Tibial nerve (tissue), 4 donors: ENCODE measurements around the gene RANBP3L. TPM values are rescaled to one million over a fixed set of nuclear protein-coding genes. Genes with fewer than 3 reads are reported as not detected.
"Not testable (repeated sequence)": the region's sequence is repeated elsewhere in the genome, so short reads cannot be mapped to it uniquely, and the experiment has no call there.

Experiments
- DNase-seq, 2 donors: peaks; one replicate each; pipeline ENCODE4 v3.0.0-alpha.2; 2019; ENCODE audit warnings: low spot score in 2 of 2
- H3K27ac ChIP-seq, 4 donors: fragments of 200-600 bp; sonication (generic) in 3 of 4; one replicate each; pipeline ENCODE4 v1.5.1; 2017 to 2019; ENCODE audit warnings: mild to moderate bottlenecking in 1 of 4
- H3K27me3 ChIP-seq, 2 donors: fragments of 200-600 bp; sonication (generic) in 1 of 2; one replicate each; pipeline versions ENCODE4 v1.5.1 to v1.6.0; 2017 to 2019
- H3K36me3 ChIP-seq, 3 donors: fragments of 200-600 bp; sonication (generic); one replicate each; pipeline ENCODE4 v1.5.1; 2018 to 2019
- H3K4me1 ChIP-seq, 4 donors: fragments of 200-600 bp; sonication (generic) in 3 of 4; one replicate each; pipeline ENCODE4 v1.5.1; 2017 to 2019
- H3K4me3 ChIP-seq, 4 donors: fragments of 200-600 bp; sonication (generic) in 3 of 4; one replicate each; pipeline ENCODE4 v1.5.1; 2017 to 2019; ENCODE audit warnings: mild to moderate bottlenecking in 1 of 4, moderate library complexity in 1 of 4
- H3K9me3 ChIP-seq, 4 donors: fragments of 200-600 bp; sonication (generic) in 3 of 4; one replicate each; pipeline ENCODE4 v1.5.1; 2017 to 2019
- EP300 ChIP-seq, 2 donors: sonication (generic); formaldehyde crosslinking; IDR thresholded peaks; one replicate each; pipeline ENCODE4 v1.6.1; 2017; ENCODE audit warnings: antibody characterized with exemption in 2 of 2, mild to moderate bottlenecking in 1 of 2
- POLR2A ChIP-seq, 2 donors: fragments of 450-650 bp; IDR thresholded peaks; one replicate each; pipeline ENCODE4 v1.6.1; 2017; ENCODE audit warnings: antibody characterized with exemption in 2 of 2, mild to moderate bottlenecking in 2 of 2, moderate library complexity in 2 of 2
- WGBS, 2 donors: methylation state at CpG; one replicate each; pipeline ENCODE4 v1.1.5; 2018; 5-methylcytosine and 5-hydroxymethylcytosine counted together
- total RNA-seq, 4 donors: library from RNA; depleted of rRNA; stranded (reverse); fragments of >200 nt; gene quantifications; one replicate each; pipeline ENCODE4 v1.1.0, GENCODE V29; 2016
- TF ChIP-seq, protein P1 (sequence below), 5 experiments: fragments of 200-600 bp in 3 of 5; fragments of 450-650 bp in 2 of 5; sonication (generic) in 3 of 5; IDR thresholded peaks; one replicate each; pipeline ENCODE4 v1.5.1; 2016 to 2019; ENCODE audit warnings: antibody characterized with exemption in 5 of 5, mild to moderate bottlenecking in 3 of 5, moderate library complexity in 2 of 5

Gene RANBP3L
- total RNA-seq, 4 donors from 2014 or later, result 2.1 to 21.6 (median 4.5) TPM

DNA sequence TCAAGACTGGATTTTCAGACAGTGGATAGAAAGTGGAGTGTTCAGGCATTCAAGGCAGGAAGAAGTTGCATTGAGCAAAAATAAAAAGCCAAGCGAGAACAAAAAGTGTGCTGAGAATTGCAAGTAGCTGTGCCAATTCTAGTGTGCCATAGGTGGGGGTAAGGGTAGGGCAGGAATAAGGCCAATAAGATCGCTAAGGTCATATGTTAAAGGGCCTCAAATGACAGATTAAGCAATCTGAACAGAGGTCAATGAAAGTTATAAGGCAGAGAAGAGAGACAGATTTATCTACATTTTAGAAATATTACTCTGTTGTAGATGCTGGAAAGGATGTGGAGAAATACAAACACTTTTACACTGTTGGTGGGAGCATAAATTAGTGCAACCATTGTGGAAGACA lies 96.4 kb downstream of the RANBP3L start:
- H3K27me3 ChIP-seq, result no peaks in the 10 kb centered on the region
- no peaks in the 10 kb centered on the region for H3K9me3 ChIP-seq
- no peak overlapping the region for H3K4me3 ChIP-seq
- 90 to 99% methylated on average over 2 of the region's 2 CpGs for WGBS, 2 donors
- H3K4me1 ChIP-seq, result no peaks in the 10 kb centered on the region
- TF ChIP-seq, protein P1, sequence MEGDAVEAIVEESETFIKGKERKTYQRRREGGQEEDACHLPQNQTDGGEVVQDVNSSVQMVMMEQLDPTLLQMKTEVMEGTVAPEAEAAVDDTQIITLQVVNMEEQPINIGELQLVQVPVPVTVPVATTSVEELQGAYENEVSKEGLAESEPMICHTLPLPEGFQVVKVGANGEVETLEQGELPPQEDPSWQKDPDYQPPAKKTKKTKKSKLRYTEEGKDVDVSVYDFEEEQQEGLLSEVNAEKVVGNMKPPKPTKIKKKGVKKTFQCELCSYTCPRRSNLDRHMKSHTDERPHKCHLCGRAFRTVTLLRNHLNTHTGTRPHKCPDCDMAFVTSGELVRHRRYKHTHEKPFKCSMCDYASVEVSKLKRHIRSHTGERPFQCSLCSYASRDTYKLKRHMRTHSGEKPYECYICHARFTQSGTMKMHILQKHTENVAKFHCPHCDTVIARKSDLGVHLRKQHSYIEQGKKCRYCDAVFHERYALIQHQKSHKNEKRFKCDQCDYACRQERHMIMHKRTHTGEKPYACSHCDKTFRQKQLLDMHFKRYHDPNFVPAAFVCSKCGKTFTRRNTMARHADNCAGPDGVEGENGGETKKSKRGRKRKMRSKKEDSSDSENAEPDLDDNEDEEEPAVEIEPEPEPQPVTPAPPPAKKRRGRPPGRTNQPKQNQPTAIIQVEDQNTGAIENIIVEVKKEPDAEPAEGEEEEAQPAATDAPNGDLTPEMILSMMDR (IDR thresholded peaks at IDR 0.05), result no peak
- TF ChIP-seq POLR2A (IDR thresholded peaks at IDR 0.05) (no peak), EP300 (IDR thresholded peaks at IDR 0.05) (no peak)
- DNase-seq, result no peak
- H3K27ac ChIP-seq, result no peak overlapping the region
- H3K36me3 ChIP-seq, result peaks cover 0 to 48% (median 0%) of the 10 kb centered on the region in 3 donors

DNA sequence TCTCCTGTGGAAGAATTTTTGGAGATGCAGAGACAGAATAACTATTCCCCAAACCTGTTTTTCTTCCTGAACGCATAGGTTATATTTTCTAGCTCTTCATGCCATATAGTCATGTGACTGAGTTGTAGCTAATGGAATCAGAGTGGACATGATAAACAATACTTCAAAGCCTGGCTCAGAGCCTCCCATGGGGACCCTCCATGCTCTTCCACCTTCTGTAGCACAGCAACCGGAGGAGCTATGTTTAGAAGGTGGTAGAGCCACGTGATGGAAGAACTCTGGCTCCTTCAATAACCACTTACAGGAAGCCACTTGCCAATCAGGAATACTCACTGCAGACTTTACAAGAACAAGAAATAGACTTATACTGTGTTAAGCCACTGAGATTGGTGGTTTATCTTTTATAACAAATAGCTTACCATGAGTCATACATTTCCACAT lies 99.2 kb downstream of the RANBP3L start:
- Histone ChIP-seq H3K27me3 (no peaks in the 10 kb centered on the region), H3K9me3 (no peaks in the 10 kb centered on the region), H3K4me1 (no peaks in the 10 kb centered on the region), H3K27ac (no peak overlapping the region), H3K36me3 (peaks cover 0 to 74% (median 0%) of the 10 kb centered on the region in 3 donors), H3K4me3 (no peak overlapping the region)
- DNase-seq, result no peak
- 75 to 77% methylated on average over 3 of the region's 3 CpGs for WGBS, 2 donors
- TF ChIP-seq, protein P1 (IDR thresholded peaks at IDR 0.05), result no peak
- no peak for TF ChIP-seq EP300 (IDR thresholded peaks at IDR 0.05)
- TF ChIP-seq POLR2A (IDR thresholded peaks at IDR 0.05), result no peak

DNA sequence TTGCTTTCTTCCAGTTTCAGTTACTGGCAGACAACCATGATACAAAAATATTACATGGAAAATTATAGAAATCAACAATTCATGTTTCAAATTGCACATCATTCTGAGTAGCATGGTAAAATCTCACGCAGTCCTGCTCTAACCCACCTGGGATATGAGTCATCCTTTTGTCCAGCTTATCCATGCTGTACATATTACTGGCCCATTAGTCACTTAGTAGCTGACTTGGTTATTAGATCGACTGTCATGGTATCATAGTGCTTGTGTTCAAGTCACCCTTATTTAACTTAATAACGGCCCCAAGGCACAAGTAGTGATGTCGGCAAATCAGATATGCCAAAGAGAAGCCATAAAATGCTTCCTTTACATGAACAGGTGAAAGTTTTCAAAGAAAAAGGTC lies 101.2 kb downstream of the RANBP3L start:
- Histone ChIP-seq H3K4me1 (no peaks in the 10 kb centered on the region), H3K27ac (no peak overlapping the region)

DNA sequence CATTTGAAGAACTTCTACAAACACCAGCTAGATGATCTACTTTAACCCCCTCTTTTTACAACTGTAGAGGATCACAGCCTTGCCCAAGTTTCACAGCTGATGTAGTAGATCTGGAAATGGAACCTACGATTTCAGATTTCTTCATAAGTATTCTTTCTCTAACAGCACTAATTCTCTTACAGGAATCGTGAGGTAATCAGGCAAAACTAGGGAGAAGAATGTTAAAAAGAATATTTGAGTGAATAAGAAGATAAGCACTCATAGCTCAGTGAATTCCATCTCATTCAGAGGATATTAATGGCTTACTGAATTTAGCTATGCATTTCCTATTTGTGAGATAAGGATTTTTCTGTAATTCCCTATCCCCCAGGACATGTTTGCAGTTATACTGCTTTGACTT lies 102.1 kb downstream of the RANBP3L start:
- 83% methylated on average over 2 of the region's 2 CpGs for WGBS, 2 donors

More for the DNA sequence above, 101.2 kb downstream of the RANBP3L start:
- H3K4me3 ChIP-seq, result no peak overlapping the region
- no peaks in the 10 kb centered on the region for H3K27me3 ChIP-seq
- no peaks in the 10 kb centered on the region for H3K9me3 ChIP-seq
- DNase-seq, result no peak
- H3K36me3 ChIP-seq, result peaks cover 4 to 77% (median 11%) of the 10 kb centered on the region in 3 donors
- no peak for TF ChIP-seq EP300 (IDR thresholded peaks at IDR 0.05)
- TF ChIP-seq, protein P1 (IDR thresholded peaks at IDR 0.05), result no peak
- no peak for TF ChIP-seq POLR2A (IDR thresholded peaks at IDR 0.05)
- WGBS, 2 donors, result 93 to 96% methylated on average over 4 of the region's 4 CpGs

DNA sequence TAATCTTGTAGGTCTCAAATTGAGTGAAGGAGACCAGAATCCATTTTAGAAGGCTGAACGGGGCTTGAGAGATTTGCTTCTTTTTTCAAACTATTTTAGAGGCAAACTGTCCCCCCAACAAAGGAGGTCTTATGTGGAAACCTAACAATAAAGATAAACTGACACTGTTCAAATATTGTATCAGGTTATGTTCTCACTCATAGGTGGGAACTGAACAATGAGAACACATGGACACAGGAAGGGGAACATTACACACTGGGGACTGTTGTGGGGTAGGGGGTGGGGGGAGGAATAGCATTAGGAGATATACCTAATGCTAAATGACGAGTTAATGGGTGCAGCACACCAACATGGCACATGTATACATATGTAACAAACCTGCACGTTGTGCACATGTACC lies 102.9 kb downstream of the RANBP3L start:
- H3K27ac ChIP-seq, H3K27me3 ChIP-seq, H3K4me3 ChIP-seq, DNase-seq, H3K4me1 ChIP-seq, H3K9me3 ChIP-seq: not testable (repeated sequence)
- H3K36me3 ChIP-seq, result peaks cover 4 to 87% (median 11%) of the 10 kb centered on the region in 3 donors
- 79 to 84% methylated on average over 3 of the region's 3 CpGs for WGBS, 2 donors

More for the DNA sequence above, 102.1 kb downstream of the RANBP3L start:
- peaks cover 4 to 80% (median 11%) of the 10 kb centered on the region in 3 donors for H3K36me3 ChIP-seq
- H3K4me1 ChIP-seq, result no peaks in the 10 kb centered on the region
- no peaks in the 10 kb centered on the region for H3K27me3 ChIP-seq
- no peak for DNase-seq
- H3K4me3 ChIP-seq, result no peak overlapping the region
- H3K27ac ChIP-seq, result no peak overlapping the region
- TF ChIP-seq, protein P1 (IDR thresholded peaks at IDR 0.05), result no peak
- no peak for TF ChIP-seq EP300 (IDR thresholded peaks at IDR 0.05)
- H3K9me3 ChIP-seq, result no peaks in the 10 kb centered on the region

Other genes starting within 250 kb of the RANBP3L start
- not detected for gene UGT3A2, start 235.0 kb downstream of the RANBP3L start, total RNA-seq
- 10 to 100 TPM in 3 of 4 donors, 1 to 10 TPM in 1; 9.0 to 29.7 (median 15.6) TPM for gene LMBRD2, start 150.0 kb downstream of the RANBP3L start, total RNA-seq
- 10 to 100 TPM; 12.0 to 20.1 (median 14.7) TPM for gene SKP2, start 149.8 kb downstream of the RANBP3L start, total RNA-seq
- 10 to 100 TPM; 20.1 to 31.8 (median 21.6) TPM for gene NADK2, start 60.0 kb downstream of the RANBP3L start, total RNA-seq